ENCODE results near the gene MMP13.
"Not testable (repeated sequence)": the region's sequence is repeated elsewhere in the genome, so short reads cannot be mapped to it uniquely, and the experiment has no call there.

Gene MMP13

GRCh38 chr11:102934735-102935134 is 20.8 kb downstream of the MMP13 start:
- DNase-seq = no peak

DNA sequence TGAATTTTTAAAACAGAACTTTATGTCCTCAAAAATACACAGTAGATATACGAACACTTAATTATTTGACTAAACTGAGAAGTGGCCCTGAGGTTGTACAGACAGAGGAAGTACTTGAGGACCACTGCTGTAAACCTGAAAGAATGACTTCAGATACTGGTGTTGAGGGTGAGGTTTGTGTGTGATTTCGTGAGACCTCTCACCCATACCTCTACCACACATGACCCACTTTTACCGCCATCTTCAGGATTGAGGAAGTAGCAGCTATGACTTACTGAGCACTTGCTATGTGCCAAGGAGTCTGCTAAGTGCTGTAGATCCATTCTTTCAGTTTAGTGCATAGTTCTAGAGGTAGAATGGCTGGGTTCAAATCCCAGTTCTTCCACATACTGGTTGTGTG is 21.9 kb downstream of the MMP13 start:
- peak; percentile 1 for DNase-seq

DNA sequence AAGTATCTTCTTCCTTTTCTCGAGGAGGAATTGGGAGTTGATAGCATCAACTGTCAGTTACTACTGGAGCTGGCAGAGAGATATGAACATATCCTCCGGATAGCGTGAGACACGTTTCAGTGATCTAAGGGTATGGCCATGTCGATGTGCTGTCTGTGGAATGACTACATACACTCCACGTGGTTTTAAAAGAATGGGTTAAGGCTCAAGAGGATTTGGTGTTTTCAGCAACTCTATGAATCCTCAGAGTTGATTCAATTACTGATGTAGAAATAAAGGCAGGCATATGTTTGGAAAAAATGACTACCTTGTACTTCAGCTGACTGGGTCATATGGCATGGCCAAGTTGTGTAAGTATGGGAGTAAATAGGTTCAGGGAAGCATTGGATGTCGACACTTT is 22.9 kb downstream of the MMP13 start:
- DNase-seq = no peak

DNA sequence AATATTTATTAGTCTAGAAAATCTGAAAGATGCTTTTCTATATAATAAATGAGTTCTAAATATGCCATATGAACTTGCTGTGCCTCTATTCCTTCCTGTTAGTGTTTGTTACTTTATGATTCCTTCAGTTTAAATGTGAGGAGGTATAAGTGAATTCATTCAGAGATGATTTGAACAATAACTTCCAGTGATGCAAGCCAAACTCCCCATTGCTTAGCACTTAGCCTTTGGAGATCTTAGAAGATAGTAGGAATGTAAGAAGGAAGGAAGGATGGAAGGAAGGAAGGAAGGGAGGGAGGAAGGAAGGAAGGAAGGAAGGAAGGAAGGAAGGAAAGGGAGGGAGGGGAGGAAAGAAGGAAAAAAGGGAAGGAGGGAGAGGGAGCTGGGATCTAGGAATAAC is 25.1 kb downstream of the MMP13 start:
- DNase-seq = no peak

DNA sequence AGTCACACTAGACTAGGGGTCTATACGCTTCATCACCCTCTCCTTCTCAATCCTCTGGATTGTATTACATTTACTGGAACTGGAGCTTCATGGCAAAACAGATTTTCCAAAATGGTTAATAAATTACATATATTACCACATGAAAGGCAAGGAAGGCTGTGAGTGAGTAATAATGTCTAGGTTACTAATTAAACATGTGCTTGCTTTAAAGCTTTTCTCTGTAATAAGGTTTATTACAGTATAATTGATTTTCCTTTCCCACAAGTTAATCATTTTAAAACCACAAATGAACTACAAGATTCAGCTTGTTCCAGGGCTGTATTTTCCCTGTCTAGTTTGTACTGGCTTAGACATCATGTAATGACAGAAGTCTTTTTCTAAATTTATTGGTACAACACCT is 25.6 kb downstream of the MMP13 start:
- no peak for DNase-seq

DNA sequence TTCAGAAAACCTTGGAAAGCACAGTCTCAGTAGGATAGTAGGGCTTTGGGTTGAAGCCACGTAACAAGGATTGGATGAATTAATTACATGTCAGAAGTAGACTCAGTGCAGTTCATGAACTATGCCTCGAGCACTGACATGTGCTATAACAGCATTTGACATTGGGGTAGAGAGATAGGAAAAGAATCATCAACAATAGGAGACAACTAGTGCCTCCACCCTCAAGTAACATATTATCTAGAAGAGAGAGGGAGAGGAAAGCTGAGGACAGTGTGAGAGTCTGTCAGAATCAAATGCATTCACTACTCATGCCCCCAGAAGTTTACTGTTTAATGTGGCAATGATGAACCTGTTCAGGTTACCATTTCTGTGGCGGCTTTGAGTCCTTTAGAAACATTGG is 26.4 kb downstream of the MMP13 start:
- DNase-seq = no peak

GRCh38 chr11:102928247-102928646 is 27.3 kb downstream of the MMP13 start:
- no peak for DNase-seq

DNA sequence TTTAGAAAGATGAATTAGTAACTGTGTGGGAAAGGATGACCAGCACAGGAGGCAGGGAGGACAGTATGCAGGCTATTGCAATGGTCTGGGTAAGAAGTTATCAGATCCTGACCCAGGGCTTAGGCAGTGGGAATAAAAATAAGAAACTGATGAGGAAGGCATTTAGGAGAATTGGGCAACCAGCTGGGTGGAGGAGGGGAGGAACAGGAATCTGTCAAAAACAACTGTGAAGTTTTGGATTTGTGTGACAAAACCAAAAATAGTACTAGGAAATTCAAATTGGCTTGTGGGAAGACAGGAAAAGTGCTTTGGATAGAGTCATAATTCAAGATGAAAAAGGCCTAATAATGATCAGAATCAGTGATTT is 27.9 kb downstream of the MMP13 start:
- DNase-seq = no peak

DNA sequence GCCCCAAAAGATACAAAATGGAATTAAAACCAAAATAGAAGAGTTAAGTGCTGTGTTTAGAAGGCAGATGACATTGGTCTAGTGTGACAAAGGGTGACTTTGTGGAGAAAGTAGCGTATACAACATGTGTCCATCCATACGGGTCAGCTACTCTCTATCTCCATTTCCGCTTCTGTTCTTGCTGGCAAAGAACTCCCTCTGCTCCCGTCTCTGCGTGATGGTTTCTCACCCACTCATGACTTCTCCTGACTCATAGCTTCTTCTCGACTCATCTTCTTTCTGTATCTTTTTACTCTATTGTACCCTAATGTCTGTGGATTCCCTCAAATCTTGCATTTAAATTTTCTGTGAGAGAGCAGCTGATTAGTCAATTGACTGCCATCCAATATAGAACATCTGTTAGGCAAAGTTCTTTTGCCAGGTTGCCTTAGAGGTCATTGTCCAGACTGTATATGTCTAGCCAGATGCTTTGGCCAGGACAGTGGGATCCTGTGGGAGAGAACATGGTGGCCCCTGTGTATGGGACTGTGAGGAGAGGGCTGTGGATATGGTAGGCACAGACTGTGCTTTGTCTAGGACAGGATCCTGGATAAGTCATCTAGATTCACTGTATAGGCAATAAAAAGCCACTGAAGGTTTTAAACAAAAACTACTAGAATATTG is 28.4 kb downstream of the MMP13 start:
- DNase-seq = no peak

- DNase-seq = no peak
These were observed 29.0 kb downstream of the MMP13 start for GRCh38 chr11:102926517-102926916.

- DNase-seq = no peak
These were observed 29.5 kb downstream of the MMP13 start for GRCh38 chr11:102925988-102926387.

- peak; percentile 25 for DNase-seq
These were observed 30.6 kb downstream of the MMP13 start for GRCh38 chr11:102924851-102925380.

GRCh38 chr11:102921587-102922220 is 33.8 kb downstream of the MMP13 start:
- DNase-seq = no peak

GRCh38 chr11:102920118-102920684 is 35.3 kb downstream of the MMP13 start:
- no peak for DNase-seq

DNA sequence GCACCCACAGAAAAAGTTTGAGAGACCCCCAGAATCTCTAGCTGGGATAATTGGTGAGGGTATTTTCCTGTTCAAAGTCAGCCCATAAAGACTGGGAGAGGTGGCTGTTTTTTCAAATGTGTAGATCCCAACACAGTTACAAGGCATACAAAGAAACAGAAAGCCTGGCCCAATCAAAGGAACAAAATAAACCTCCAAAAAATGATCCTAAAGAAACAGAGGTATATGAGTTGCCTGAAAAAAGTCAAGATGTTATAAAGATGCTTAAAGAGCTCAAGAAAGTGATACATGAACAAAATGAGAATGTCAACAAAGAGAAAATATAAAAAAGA is 40.5 kb downstream of the MMP13 start:
- no peak for DNase-seq

DNA sequence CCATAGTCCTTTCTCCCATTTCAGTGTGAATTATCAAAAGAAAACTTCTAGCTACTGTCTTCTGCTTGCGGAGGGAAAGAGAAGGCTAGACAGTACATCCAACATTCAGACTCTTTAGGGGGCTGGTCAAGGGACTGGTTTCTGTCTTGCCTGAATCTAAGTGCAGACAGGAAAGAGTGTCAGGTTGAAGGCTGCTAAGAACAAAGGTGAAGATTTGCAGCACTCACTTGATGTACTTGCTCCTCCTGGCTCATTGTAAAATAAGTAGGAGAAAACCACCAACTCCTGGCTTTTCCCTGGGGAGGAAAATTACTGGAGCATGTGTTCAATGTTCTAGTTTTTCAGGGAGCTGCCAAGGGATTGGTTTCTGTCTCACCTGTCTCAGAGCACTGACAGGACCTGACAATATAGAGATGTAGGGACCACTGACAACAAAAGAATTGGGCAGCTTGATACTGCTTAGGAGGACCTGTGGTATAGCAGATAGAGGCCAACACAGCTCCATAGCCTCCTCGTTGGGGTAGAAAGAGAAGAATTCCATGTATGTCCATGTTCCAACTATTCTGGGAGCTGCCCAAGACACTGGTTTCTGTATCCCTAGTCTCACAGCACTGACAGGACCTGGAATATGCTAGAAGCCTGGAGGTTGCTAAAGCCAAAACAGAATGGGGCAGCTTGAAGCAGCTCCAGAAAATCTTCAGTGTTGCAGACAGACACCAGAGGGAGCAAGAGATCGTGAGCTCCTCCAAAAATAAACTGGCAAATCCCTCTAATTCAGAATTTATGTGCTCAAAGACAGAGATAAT is 41.1 kb downstream of the MMP13 start:
- DNase-seq = peak; percentile 12

DNA sequence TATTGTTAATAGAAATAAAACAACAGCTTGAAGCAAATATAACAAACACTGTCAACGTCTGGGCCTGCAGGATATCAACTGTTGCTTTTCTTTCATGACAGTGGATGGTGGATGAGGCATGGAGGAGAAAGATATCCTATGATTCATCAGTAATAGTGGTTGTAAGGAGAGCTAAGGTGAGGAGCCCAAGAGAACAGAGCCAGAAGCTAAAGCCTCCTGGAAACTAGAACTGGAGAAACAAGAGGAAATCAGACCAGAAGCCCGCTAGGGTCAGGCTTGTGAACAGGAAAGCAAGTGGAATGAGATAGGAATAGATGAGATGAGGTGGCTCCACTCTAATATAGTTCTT is 43.1 kb downstream of the MMP13 start:
- DNase-seq = no peak

- no peak for DNase-seq
These were observed 43.6 kb downstream of the MMP13 start for GRCh38 chr11:102911758-102912481.

DNA sequence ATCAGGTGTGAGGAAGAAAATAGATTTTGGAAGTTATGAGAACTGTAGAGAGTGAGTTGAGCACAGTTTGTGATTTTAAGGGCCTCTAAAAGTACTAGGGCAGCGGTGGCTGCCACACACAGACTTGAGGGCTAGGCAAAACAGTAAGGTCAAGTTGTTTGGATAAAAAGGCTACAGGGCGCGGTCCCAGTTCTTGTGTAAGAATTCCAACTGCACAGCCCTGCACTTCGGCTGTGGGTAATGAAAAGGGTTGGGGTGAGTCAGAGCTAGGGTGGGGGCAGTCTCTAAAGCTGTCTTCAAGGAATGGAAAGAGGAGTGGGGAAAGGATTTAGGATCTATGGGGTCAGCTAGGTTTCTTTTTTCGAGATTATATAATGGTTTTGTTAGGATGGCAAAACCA is 49.7 kb downstream of the MMP13 start:
- not testable (repeated sequence) for DNase-seq

DNA sequence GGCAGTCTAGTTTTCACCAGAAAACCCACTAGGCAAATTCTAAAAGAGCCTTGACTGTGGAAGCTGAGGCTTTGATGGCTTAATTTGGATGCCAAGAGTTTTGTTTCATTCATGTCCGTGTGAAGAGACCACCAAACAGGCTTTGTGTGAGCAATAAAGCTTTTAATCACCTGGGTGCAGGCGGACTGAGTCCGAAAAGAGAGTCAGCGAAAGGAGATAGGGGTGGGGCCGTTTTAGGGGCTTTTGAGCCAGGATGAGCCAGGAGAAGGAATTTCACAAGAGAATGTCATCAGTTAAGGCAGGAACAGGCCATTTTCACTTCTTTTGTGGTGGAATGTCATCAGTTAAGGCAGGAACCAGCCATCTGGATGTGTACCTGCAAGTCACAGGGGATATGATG is 51.6 kb downstream of the MMP13 start:
- DNase-seq = not testable (repeated sequence)

DNA sequence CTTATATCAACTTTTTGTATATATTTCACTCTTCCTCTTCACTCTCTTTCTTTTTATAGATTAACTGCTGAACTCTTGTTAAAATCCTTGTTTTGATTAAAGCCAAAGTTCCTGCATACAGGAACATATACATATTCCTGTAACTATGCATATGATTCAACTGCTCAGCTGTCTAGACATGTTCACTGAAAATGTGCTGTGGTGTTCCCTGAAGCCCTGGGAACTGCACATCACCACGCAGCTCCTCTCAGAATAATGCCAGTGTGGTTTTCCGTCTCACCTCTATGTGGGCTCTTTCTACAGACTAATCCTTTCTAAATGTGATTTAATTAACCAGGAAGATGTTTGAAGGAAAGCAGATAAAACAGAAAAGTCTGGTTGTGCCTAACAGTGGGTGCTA is 55.2 kb downstream of the MMP13 start:
- no peak for DNase-seq
